Thyroid gland (tissue), 4 donors: Measurements from ENCODE around the gene BCO1. TPM values are rescaled to one million over a fixed set of nuclear protein-coding genes. Genes with fewer than 3 reads are reported as not detected.
A peak's percentile ranks its signal among the peaks of the same experiment; 100 is the strongest.

Source experiments
- DNase-seq, 2 donors: peaks; one replicate each; pipeline ENCODE4 v3.0.0-alpha.2; 2019
- H3K27ac ChIP-seq, 3 donors: fragments of 200-600 bp; sonication (generic); 1 replicate in 2 of 3; 2 replicates in 1 of 3; pipeline ENCODE4 v1.5.1; 2016 to 2019; ENCODE audit warnings: mild to moderate bottlenecking in 1 of 3, moderate library complexity in 1 of 3
- H3K27me3 ChIP-seq: fragments of 200-600 bp; sonication (generic); one replicate; pipeline ENCODE4 v1.5.1; 2019
- H3K36me3 ChIP-seq, 2 donors: fragments of 200-600 bp; sonication (generic); one replicate each; pipeline ENCODE4 v1.5.1; 2016 to 2019
- H3K4me1 ChIP-seq, 2 donors: fragments of 200-600 bp; sonication (generic); one replicate each; pipeline ENCODE4 v1.5.1; 2017 to 2019
- H3K4me3 ChIP-seq, 3 donors: fragments of 200-600 bp; sonication (generic); replicated peaks in 1 of 3; 1 replicate in 2 of 3; 2 replicates in 1 of 3; pipeline ENCODE4 v1.5.1; 2016; ENCODE audit warnings: mild to moderate bottlenecking in 1 of 3
- H3K9me3 ChIP-seq: fragments of 200-600 bp; sonication (generic); one replicate; pipeline ENCODE4 v1.5.1; 2017
- CTCF ChIP-seq, 6 experiments: fragments of 200-600 bp in 3 of 6; fragments of 450-650 bp in 3 of 6; sonication (generic) in 3 of 6; IDR thresholded peaks; one replicate each; pipeline ENCODE4 v1.5.1; 2016 to 2019; ENCODE audit warnings: antibody characterized with exemption in 6 of 6, mild to moderate bottlenecking in 2 of 6, inconsistent platforms in 1 of 6, moderate library complexity in 1 of 6
- POLR2A ChIP-seq, 2 donors: fragments of 450-650 bp; IDR thresholded peaks; one replicate each; pipeline ENCODE4 v1.6.1; 2017; ENCODE audit warnings: antibody characterized with exemption in 2 of 2, mild to moderate bottlenecking in 2 of 2, moderate library complexity in 1 of 2
- WGBS, 2 donors: methylation state at CpG; one replicate each; pipeline ENCODE4 v1.1.5; 2017; 5-methylcytosine and 5-hydroxymethylcytosine counted together
- intact Hi-C: fragments of 100-400 bp; cut with DNase I; formaldehyde crosslinking; loops from one replicate; pipeline ENCODE4 v1.15.1; 2023
- total RNA-seq, 4 donors: library from RNA; depleted of rRNA; stranded (reverse); fragments of >200 nt; gene quantifications; one replicate each; pipeline ENCODE4 v1.2.3, GENCODE V29; 2016

Gene BCO1
- total RNA-seq, 4 donors from 2014 or later: 0.22 TPM; not detected in 3

DNA sequence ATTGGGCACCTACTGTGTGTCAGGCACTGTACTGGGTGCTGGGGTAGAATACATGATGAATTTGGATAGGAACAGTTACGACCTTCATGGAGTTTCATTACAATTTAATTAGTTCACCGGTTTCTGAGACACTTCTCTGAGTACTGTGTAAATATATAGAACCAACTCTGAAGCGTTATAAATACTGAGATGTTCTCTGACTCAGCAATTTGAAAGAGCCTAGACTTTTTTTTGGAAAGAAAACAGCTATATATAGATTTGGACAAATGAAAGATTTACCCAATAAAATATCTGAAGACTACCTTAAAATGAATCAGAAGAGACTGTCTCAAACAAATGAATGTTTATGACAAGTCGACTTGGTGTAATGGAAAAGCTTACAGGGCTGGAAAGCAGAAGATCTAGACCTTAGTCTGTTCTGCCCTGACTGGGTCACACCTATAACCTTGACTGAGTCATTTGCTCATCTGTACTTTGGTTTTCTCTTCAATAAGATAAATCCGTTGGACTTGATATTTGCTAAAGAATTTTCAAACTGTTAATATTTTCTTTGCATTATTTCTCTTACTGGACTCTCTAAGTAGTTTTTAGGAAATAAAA lies 71.7 kb downstream of the BCO1 start:
- 84 to 88% methylated on average over 5 of the region's 5 CpGs for WGBS, 2 donors
- Histone ChIP-seq H3K4me3 (no peak overlapping the region), H3K4me1 (peaks cover 10% of the 10 kb centered on the region in 2 donors), H3K27me3 (no peaks in the 10 kb centered on the region), H3K36me3 (no peaks in the 10 kb centered on the region), H3K9me3 (no peaks in the 10 kb centered on the region), H3K27ac (no peak overlapping the region)
- no peak for DNase-seq
- intact Hi-C loops: loop anchor here (10.0 kb wide), 2 partner anchors 215 to 305 kb away; partner anchors contain the start of genes CENPN, CMC2 and GCSH
- no peak for TF ChIP-seq POLR2A (IDR thresholded peaks at IDR 0.05)
- no peak for TF ChIP-seq CTCF (IDR thresholded peaks at IDR 0.05)

GRCh38 chr16:81311762-81312161 lies 73.3 kb downstream of the BCO1 start:
- H3K9me3 ChIP-seq: no peaks in the 10 kb centered on the region
- intact Hi-C loops: loop anchor here (10.0 kb wide), 2 partner anchors 217 to 307 kb away; partner anchors contain the start of genes CENPN, CMC2 and GCSH
- H3K27ac ChIP-seq: no peak overlapping the region
- no peak for TF ChIP-seq POLR2A (IDR thresholded peaks at IDR 0.05)
- TF ChIP-seq CTCF (IDR thresholded peaks at IDR 0.05): no peak
- no peaks in the 10 kb centered on the region for H3K36me3 ChIP-seq
- H3K27me3 ChIP-seq: no peaks in the 10 kb centered on the region
- H3K4me3 ChIP-seq: no peak overlapping the region
- peaks cover 15 to 18% of the 10 kb centered on the region in 2 donors for H3K4me1 ChIP-seq
- no peak for DNase-seq

GRCh38 chr16:81313701-81314602 lies 75.5 kb downstream of the BCO1 start:
- H3K4me3 ChIP-seq: peak overlapping the region; percentile 50 to 78 (median 71)
- H3K27ac ChIP-seq: peak overlapping the region in 1 of 3 donors; percentile 91
- WGBS, 2 donors: 3% methylated on average over 16 of the region's 16 CpGs
- H3K27me3 ChIP-seq: no peaks in the 10 kb centered on the region
- H3K4me1 ChIP-seq: peaks cover 15 to 18% of the 10 kb centered on the region in 2 donors
- no peaks in the 10 kb centered on the region for H3K9me3 ChIP-seq
- intact Hi-C loops: loop anchor here (10.0 kb wide), 2 partner anchors 219 to 309 kb away; partner anchors contain the start of genes CENPN, CMC2 and GCSH
- H3K36me3 ChIP-seq: no peaks in the 10 kb centered on the region
- TF ChIP-seq POLR2A (IDR thresholded peaks at IDR 0.05): no peak
- TF ChIP-seq CTCF (IDR thresholded peaks at IDR 0.05): no peak
- peak in 1 of 2 donors; percentile 4 for DNase-seq

GRCh38 chr16:81314603-81315270 lies 76.2 kb downstream of the BCO1 start, which contains the start of gene GAN:
Gene GAN, plus strand, starts transcription at chr16:81314962. Its CDS starts 152 bp downstream, at chr16:81315114.
- H3K27me3 ChIP-seq: no peaks in the 10 kb centered on the region
- TF ChIP-seq POLR2A (IDR thresholded peaks at IDR 0.05) (peak; percentile 32 to 95), CTCF (IDR thresholded peaks at IDR 0.05) (no peak)
- DNase-seq: peak; percentile 96
- H3K36me3 ChIP-seq: no peaks in the 10 kb centered on the region
- peak within 1 kb of the TSS; percentile 64 to 91 (median 89) for H3K27ac ChIP-seq
- H3K9me3 ChIP-seq: no peaks in the 10 kb centered on the region
- peak within 1 kb of the TSS; percentile 50 to 78 (median 71) for H3K4me3 ChIP-seq
- H3K4me1 ChIP-seq: peaks cover 15 to 24% of the 10 kb centered on the region in 2 donors
- intact Hi-C loops: loop anchor here (10.0 kb wide), 2 partner anchors 220 to 310 kb away; partner anchors contain the start of genes CENPN, CMC2 and GCSH
- WGBS, 2 donors: 1% methylated on average over 23 to 29 of the region's 75 CpGs
